SIG-M5 (cell line): ENCODE data around the gene MTHFD1.

Experiments
- DNase-seq: peaks from one replicate; lab custom pipeline; 2025; lab: John Stamatoyannopoulos, UW

MTHFD1 gene

GRCh38 chr14:64407329-64407728 lies 19.2 kb downstream of the MTHFD1 start:
- DNase-seq = no peak

- DNase-seq = no peak
Measured at GRCh38 chr14:64409126-64409920, 21.2 kb downstream of the MTHFD1 start.

GRCh38 chr14:64410084-64410774 lies 22.1 kb downstream of the MTHFD1 start:
- no peak for DNase-seq

GRCh38 chr14:64411001-64411400 lies 22.8 kb downstream of the MTHFD1 start:
- no peak for DNase-seq

- no peak for DNase-seq
Measured at GRCh38 chr14:64412237-64412636, 24.1 kb downstream of the MTHFD1 start.

- DNase-seq = no peak
Measured at GRCh38 chr14:64416348-64416932, 28.3 kb downstream of the MTHFD1 start.

GRCh38 chr14:64417055-64417770 lies 29.1 kb downstream of the MTHFD1 start:
- no peak for DNase-seq

GRCh38 chr14:64417771-64418125 lies 29.6 kb downstream of the MTHFD1 start:
- no peak for DNase-seq

GRCh38 chr14:64419003-64419402 lies 30.9 kb downstream of the MTHFD1 start:
- DNase-seq = no peak

- DNase-seq = no peak
Measured at GRCh38 chr14:64421166-64421565, 33.0 kb downstream of the MTHFD1 start.

GRCh38 chr14:64422005-64422404 lies 33.9 kb downstream of the MTHFD1 start:
- no peak for DNase-seq

GRCh38 chr14:64422756-64423155 lies 34.6 kb downstream of the MTHFD1 start:
- DNase-seq = no peak

GRCh38 chr14:64423987-64424386 lies 35.8 kb downstream of the MTHFD1 start:
- no peak for DNase-seq

- no peak for DNase-seq
Measured at GRCh38 chr14:64434528-64434927, 46.4 kb downstream of the MTHFD1 start.

GRCh38 chr14:64438181-64438841 lies 50.2 kb downstream of the MTHFD1 start:
- DNase-seq = no peak

GRCh38 chr14:64439141-64439540 lies 51.0 kb downstream of the MTHFD1 start:
- no peak for DNase-seq

- DNase-seq = no peak
Measured at GRCh38 chr14:64440494-64440893, 52.3 kb downstream of the MTHFD1 start.

GRCh38 chr14:64442300-64442988 lies 54.3 kb downstream of the MTHFD1 start:
- DNase-seq = no peak

- DNase-seq = no peak
Measured at GRCh38 chr14:64444140-64444539, 56.0 kb downstream of the MTHFD1 start.

- DNase-seq = no peak
Measured at GRCh38 chr14:64444984-64445845, 57.1 kb downstream of the MTHFD1 start.
